GM21381 (cell line): ENCODE data around the gene CSRNP2.
A peak's percentile ranks its signal among the peaks of the same experiment; 100 is the strongest.
"Not testable (repeated sequence)": the region's sequence is repeated elsewhere in the genome, so short reads cannot be mapped to it uniquely, and the experiment has no call there.

Experiments
- ATAC-seq: cut with Tn5 transposase; IDR thresholded peaks from one replicate; pipeline ENCODE4 v1.9.1; 2021; ENCODE audit warnings: mild to moderate bottlenecking, moderate library complexity; ENCODE audit not compliant: unreplicated experiment

Gene CSRNP2

GRCh38 chr12:51028813-51029150 is 54.6 kb downstream of the CSRNP2 start:
- no peak for ATAC-seq

- no peak for ATAC-seq
These were observed 55.1 kb downstream of the CSRNP2 start for GRCh38 chr12:51028126-51028812.

- ATAC-seq, result no peak
These were observed 56.0 kb downstream of the CSRNP2 start for GRCh38 chr12:51027342-51027835.

GRCh38 chr12:51025836-51026638 is 57.4 kb downstream of the CSRNP2 start, which contains the start of gene SLC11A2:
SLC11A2 (minus strand) TSS chr12:51026384; CDS start chr12:51010728, 15,656 bp downstream.
- ATAC-seq, result peak; percentile 92

- ATAC-seq, result no peak
These were observed 58.0 kb downstream of the CSRNP2 start for GRCh38 chr12:51025338-51025835.

- no peak for ATAC-seq
These were observed 59.6 kb downstream of the CSRNP2 start for GRCh38 chr12:51023625-51024382.

GRCh38 chr12:51021694-51022093 is 61.7 kb downstream of the CSRNP2 start:
- ATAC-seq, result no peak

GRCh38 chr12:51020448-51021182 is 62.8 kb downstream of the CSRNP2 start:
- no peak for ATAC-seq

GRCh38 chr12:51019927-51020326 is 63.5 kb downstream of the CSRNP2 start:
- no peak for ATAC-seq

- no peak for ATAC-seq
These were observed 64.4 kb downstream of the CSRNP2 start for GRCh38 chr12:51018956-51019355.

- no peak for ATAC-seq
These were observed 65.9 kb downstream of the CSRNP2 start for GRCh38 chr12:51017452-51017851.

GRCh38 chr12:51014467-51014866 is 68.9 kb downstream of the CSRNP2 start:
- ATAC-seq, result not testable (repeated sequence)

- no peak for ATAC-seq
These were observed 70.0 kb downstream of the CSRNP2 start for GRCh38 chr12:51013441-51013840.

- ATAC-seq, result no peak
These were observed 70.7 kb downstream of the CSRNP2 start for GRCh38 chr12:51012570-51013236.

- ATAC-seq, result no peak
These were observed 71.4 kb downstream of the CSRNP2 start for GRCh38 chr12:51011955-51012354.
